ENCODE measurements around the gene PTPRG. TPM values are rescaled to one million over a fixed set of nuclear protein-coding genes. Genes with fewer than 3 reads are reported as not detected.

Gene PTPRG
- total and polyA plus RNA-seq, 2 experiments from 2014 or later = 24.4 to 131 TPM

- H3K4me1 ChIP-seq (ENCODE audit: insufficient read depth) = peaks cover 16% of the 10 kb centered on the region
- peaks cover 5% of the 10 kb centered on the region for H3K27me3 Mint-ChIP-seq (ENCODE audit: insufficient read depth, low read depth, poor library complexity)
Observed at GRCh38 chr3:62171789-62172188, 610.4 kb downstream of the PTPRG start.

GRCh38 chr3:62172199-62172598, 610.8 kb downstream of the PTPRG start:
- no peak overlapping the region for H3K4me3 ChIP-seq
- H3K27ac ChIP-seq (ENCODE audit: low read depth) = no peak overlapping the region
- H2AFZ ChIP-seq = no peak overlapping the region
- no peaks in the 10 kb centered on the region for H3F3A ChIP-seq (replicated peaks; ENCODE audit: low read depth)
- no peaks in the 10 kb centered on the region; the same call in 1 of the 2 replicates for H4K20me1 ChIP-seq (replicated peaks; ENCODE audit: insufficient read depth)
- DNase-seq (ENCODE audit: low spot score) (no peak), ATAC-seq (no peak)
- peaks cover 15% of the 10 kb centered on the region for H3K4me1 Mint-ChIP-seq
- no peaks in the 10 kb centered on the region for H3K27me3 ChIP-seq (ENCODE audit: insufficient read depth)
- peaks cover 5% of the 10 kb centered on the region for H3K27me3 Mint-ChIP-seq (ENCODE audit: insufficient read depth, low read depth, poor library complexity)
- H3K79me2 ChIP-seq (replicated peaks; ENCODE audit: insufficient read depth) = no peaks in the 10 kb centered on the region
- no peaks in the 10 kb centered on the region for H3K36me3 ChIP-seq (ENCODE audit: insufficient read depth)
- H3K4me1 ChIP-seq (ENCODE audit: insufficient read depth) = peaks cover 16% of the 10 kb centered on the region
- 0 out of 2 replicates have a peak, but pooled peaks cover 7% of the 10 kb centered on the region for H3K9me2 ChIP-seq (ENCODE audit: insufficient read depth)
- H3K4me3 Mint-ChIP-seq = no peak overlapping the region
- TF ChIP-seq NANOG (IDR thresholded peaks at IDR 0.05; ENCODE audit: borderline replicate concordance) (no peak), CTCF (conservative IDR thresholded peaks at IDR 0.05; ENCODE audit: low read depth in 2 of 2) (no peak)
- no peak overlapping the region for H3K27ac Mint-ChIP-seq
- H3K36me3 Mint-ChIP-seq (ENCODE audit: low read depth) = peaks cover 44% of the 10 kb centered on the region
- no peak overlapping the region for H3K4me2 ChIP-seq
- peaks cover 7% of the 10 kb centered on the region; the same call in 1 of the 3 replicates for H3K9me3 Mint-ChIP-seq

More at GRCh38 chr3:62171789-62172188, 610.4 kb downstream of the PTPRG start:
- peaks cover 44% of the 10 kb centered on the region for H3K36me3 Mint-ChIP-seq (ENCODE audit: low read depth)
- H3K4me1 Mint-ChIP-seq = peaks cover 15% of the 10 kb centered on the region
- no peak overlapping the region for H3K27ac ChIP-seq (ENCODE audit: low read depth)
- DNase-seq (ENCODE audit: low spot score) (no peak), ATAC-seq (no peak)
- no peak overlapping the region for H3K27ac Mint-ChIP-seq
- no peaks in the 10 kb centered on the region for H3K27me3 ChIP-seq (ENCODE audit: insufficient read depth)
- no peaks in the 10 kb centered on the region for H4K20me1 ChIP-seq (replicated peaks; ENCODE audit: insufficient read depth)
- no peak overlapping the region for H2AFZ ChIP-seq
- H3K9me3 Mint-ChIP-seq = peaks cover 7% of the 10 kb centered on the region; the same call in 1 of the 3 replicates
- H3F3A ChIP-seq (replicated peaks; ENCODE audit: low read depth) = no peaks in the 10 kb centered on the region
- H3K4me2 ChIP-seq = no peak overlapping the region
- no peaks in the 10 kb centered on the region for H3K36me3 ChIP-seq (ENCODE audit: insufficient read depth)
- H3K79me2 ChIP-seq (replicated peaks; ENCODE audit: insufficient read depth) = no peaks in the 10 kb centered on the region
- H3K4me3 Mint-ChIP-seq = no peak overlapping the region
- no peak overlapping the region for H3K4me3 ChIP-seq
- TF ChIP-seq EZH2 (IDR thresholded peaks at IDR 0.05; ENCODE audit: low read depth, unreplicated experiment) (no peak), ETS1 (IDR thresholded peaks at IDR 0.05) (no peak)
- 0 out of 2 replicates have a peak, but pooled peaks cover 7% of the 10 kb centered on the region for H3K9me2 ChIP-seq (ENCODE audit: insufficient read depth)

GRCh38 chr3:62173939-62174515, 612.7 kb downstream of the PTPRG start:
- DNase-seq (ENCODE audit: low spot score) (no peak), ATAC-seq (no peak)
- Mint-ChIP-seq H3K27me3 (ENCODE audit: insufficient read depth, low read depth, poor library complexity) (peaks cover 8% of the 10 kb centered on the region), H3K4me3 (no peak overlapping the region), H3K27ac (no peak overlapping the region), H3K4me1 (peaks cover 21% of the 10 kb centered on the region), H3K9me3 (peaks cover 7% of the 10 kb centered on the region; the same call in 1 of the 3 replicates), H3K36me3 (ENCODE audit: low read depth) (peaks cover 32% of the 10 kb centered on the region)
- no peaks in the 10 kb centered on the region for H3K27me3 ChIP-seq (ENCODE audit: insufficient read depth)
- H3K79me2 ChIP-seq (replicated peaks; ENCODE audit: insufficient read depth) = no peaks in the 10 kb centered on the region
- H3K4me3 ChIP-seq = no peak overlapping the region
- no peaks in the 10 kb centered on the region for H3K36me3 ChIP-seq (ENCODE audit: insufficient read depth)
- H2AFZ ChIP-seq = no peak overlapping the region
- no peak overlapping the region for H3K27ac ChIP-seq (ENCODE audit: low read depth)
- H3K4me1 ChIP-seq (ENCODE audit: insufficient read depth) = peaks cover 15% of the 10 kb centered on the region
- H4K20me1 ChIP-seq (replicated peaks; ENCODE audit: insufficient read depth) = no peaks in the 10 kb centered on the region; the same call in 1 of the 2 replicates
- H3K9me2 ChIP-seq (ENCODE audit: insufficient read depth) = 0 out of 2 replicates have a peak, but pooled peaks cover 7% of the 10 kb centered on the region
- H3F3A ChIP-seq (replicated peaks; ENCODE audit: low read depth) = no peaks in the 10 kb centered on the region
- no peak overlapping the region for H3K4me2 ChIP-seq
- no peak for TF ChIP-seq CTCF (conservative IDR thresholded peaks at IDR 0.05; ENCODE audit: low read depth in 2 of 2)
- no peak for TF ChIP-seq CREB1 (CRISPR knock-in tag; IDR thresholded peaks at IDR 0.05; ENCODE audit: low read depth)
- TF ChIP-seq ZNF114 (CRISPR knock-in tag; IDR thresholded peaks at IDR 0.05) = no peak

Measured in GM23338 (cell line).